NCI-H1092 (cell line): ENCODE data around the gene NEUROD2.

ENCODE experiments used
- DNase-seq: peaks from one replicate; lab custom pipeline; 2025; lab: John Stamatoyannopoulos, UW

Gene NEUROD2

DNA sequence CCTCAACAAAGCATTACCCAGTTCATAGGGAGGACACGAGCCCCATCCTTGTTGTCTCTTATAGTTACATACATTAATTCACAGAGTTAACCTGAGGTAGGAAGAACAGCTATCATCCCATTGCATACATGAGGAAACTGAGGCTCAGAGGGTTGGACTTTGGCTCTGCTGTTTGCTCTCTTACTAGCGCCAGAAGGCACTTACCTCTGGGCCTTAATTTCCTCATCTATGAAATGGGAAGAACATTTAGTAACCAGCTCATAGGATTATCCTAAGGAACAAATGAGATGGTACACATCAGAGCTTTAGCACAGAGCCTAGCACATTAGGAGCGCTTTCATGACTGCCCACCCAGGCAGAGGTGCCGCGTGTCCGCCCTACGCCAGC, 27.6 kb downstream of the NEUROD2 start:
- no peak for DNase-seq

GRCh38 chr17:39579318-39580081, 28.2 kb downstream of the NEUROD2 start:
- DNase-seq = peak; percentile 65

DNA sequence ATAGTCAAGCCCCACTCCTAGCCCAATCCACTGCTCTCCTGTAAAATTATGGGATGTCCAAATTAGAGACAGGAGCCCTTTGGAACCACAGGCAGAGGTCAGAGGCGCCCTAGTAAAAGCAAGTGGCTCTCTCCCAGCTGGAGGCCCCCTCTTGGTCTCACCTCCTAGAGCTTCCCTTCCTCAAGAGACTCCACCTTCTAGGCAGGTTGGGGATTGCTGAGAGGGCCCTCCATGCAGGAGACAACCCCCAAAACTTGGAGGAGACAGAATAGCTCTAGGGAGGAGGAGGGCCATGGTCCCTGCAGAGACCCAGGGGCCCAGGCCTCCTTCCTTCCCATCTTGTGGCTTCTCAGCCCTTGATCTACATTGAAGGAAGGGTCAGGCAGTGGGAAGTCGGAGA, 29.4 kb downstream of the NEUROD2 start:
- DNase-seq = no peak

DNA sequence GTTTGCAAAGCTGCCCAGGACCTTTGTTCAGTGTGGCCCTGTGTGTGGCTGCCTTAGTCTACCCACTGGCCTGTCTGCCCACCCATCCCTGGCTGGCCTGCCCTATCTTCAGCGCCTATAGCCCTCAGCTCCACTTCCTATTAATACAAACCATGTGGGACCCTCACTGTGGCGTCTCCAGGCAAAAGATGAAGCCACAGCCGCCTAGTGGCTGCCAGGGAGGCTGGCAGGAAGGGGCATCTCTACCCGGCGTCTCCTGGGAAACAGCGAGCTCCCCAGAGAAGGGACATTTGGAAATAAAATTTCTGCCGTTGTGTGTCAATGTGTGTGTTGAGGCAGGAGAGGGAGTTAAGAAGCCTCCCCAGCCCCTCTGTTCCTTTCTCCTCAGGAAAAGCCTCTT, 31.5 kb downstream of the NEUROD2 start:
- peak; percentile 34 for DNase-seq

- DNase-seq = peak; percentile 43
Measured at GRCh38 chr17:39573447-39574298, 34.0 kb downstream of the NEUROD2 start.

DNA sequence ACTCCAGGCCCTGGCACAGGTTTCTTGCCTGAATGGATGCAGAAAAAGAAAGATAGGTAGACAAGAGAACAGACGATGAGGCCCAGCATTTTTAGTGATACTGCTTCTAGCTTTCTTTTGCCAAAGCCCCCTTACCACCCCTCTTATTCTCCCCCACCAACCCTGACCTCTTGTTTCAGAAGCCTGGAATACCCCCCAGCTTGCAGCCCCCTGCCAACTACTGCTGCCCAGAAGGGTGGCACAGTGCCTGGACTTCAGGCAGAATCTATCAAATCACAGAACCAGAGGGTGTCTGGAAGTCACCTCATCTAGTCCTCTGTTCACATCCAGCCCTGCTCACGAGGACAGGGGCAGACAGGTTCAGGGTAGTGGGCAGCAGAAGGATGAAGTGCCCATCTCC, 35.6 kb downstream of the NEUROD2 start:
- DNase-seq = no peak

GRCh38 chr17:39569126-39569525, 38.6 kb downstream of the NEUROD2 start:
- no peak for DNase-seq

DNA sequence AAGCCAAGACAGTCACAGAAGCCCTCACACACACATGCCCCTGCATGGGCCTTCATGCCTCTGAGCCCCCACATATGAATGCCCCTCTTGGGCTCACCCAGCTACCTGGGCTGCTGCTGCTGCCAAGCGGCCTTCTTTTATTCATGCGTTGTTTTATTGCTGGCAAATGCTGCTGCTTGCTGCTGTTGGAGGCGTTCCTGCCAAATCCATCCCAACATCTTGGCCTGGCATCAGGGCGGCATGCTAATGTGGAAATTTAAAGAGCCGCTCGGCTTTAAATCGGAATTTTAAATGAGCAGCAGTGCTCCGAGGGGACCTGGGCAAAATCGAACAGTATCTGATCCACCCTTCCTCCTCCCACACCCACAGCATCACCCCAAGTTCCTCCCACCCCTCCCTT, 39.0 kb downstream of the NEUROD2 start:
- no peak for DNase-seq

- DNase-seq = no peak
Measured at GRCh38 chr17:39566094-39566850, 41.4 kb downstream of the NEUROD2 start.

DNA sequence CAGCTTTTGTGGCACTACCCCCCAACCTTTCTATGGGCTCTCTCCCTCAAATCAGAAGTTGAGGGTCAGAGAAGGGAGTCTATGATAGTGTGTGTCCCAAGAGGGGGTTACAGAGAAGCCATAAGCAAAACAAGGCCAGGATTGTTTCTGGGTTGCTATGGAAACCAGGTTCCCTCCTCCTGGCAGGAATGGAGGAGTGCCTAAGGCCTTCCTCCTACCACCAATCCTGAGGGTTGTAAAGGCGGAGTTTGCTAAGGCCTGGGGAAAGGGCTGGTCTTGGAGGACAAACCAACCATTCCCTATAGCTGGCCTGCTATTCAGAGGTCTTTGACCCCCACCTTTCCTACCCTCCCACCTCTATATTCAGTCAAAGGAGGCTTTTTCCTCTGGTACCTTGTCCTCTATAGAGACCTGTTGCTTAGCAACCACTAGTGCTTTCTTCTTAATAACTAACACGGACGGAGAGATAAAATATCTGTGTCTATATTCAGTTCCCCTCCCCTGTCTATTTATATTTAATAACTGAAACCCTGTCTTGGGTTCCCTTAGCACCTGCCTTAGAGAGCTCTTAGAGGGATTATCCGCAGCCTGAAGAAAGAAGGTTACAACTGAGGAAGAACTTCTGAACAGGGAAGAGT, 43.4 kb downstream of the NEUROD2 start:
- DNase-seq = no peak

DNA sequence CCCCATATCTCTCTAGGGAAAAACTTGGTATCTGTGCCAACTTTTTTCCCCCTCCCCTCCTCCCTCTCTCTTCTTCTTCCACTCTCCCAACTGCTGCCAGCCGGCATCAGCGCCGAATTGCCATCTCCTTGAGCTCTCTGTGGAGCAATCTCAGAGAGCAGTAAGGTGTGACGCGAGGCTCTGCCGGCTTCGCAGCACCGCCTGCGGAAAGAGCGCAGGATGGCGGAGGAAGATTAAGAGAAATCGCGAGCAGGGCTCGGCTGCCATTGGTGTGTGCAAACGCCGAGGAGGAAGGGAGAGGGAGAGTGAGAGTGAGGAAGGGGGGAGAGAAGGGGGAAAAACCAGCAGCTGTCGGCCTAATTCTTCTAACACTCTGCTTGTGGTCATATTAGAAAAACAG, 44.2 kb downstream of the NEUROD2 start:
- no peak for DNase-seq

DNA sequence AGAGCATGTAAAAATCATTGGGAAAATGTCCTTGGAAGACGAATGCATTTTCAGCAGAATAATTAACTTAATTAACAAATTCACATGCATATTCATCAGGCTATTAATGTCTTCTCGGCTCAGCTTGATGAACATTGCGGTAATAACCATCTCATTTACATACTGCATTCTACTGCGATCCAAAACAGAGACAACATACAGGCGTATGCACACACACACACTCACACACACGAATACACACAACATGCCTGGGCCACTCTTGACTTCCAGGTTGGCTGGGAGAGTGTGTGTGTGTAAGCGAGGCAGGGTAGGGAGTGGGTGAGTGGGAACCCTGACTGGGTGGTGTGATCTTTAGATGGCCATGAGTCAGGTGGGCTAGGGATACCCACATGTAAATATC, 44.7 kb downstream of the NEUROD2 start:
- DNase-seq = no peak

DNA sequence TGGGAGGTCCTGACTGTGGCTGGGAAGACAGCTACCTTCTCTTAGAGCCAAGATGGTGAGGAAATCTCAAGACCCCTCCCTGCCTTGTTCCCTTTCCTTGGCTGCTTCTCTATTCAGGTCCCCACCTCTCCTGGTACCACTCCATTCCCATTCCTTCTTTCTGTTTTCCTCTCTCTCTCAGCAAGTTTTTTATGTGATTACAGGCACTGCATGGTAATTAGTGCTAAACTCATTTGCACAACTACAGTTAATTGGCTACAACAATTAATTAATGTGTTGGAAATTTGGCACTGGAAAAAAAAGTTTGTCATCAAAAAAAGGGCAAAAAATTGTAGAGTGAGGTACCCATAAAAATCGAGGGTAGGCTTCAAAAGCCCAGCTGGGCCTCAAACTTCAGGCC, 45.3 kb downstream of the NEUROD2 start:
- DNase-seq = no peak

DNA sequence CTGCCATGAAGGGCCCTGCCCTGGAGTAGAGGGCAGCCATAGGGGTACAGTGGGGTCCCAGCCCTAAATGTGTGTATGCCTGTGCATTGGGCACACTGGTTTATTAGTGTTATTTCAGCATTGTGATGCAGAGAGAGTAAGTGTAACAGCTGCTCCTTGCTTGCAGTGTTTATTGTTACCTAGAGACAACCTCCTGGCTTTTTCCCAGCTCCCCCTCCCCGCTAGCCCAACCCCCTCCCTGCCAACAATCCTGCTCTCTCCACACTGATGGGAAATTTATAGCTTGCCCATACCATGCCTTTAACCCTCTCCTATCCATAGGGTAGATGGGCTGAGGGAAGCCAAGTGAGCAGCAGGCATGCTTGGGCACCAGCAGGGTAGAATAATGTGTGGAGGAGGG, 51.3 kb downstream of the NEUROD2 start:
- DNase-seq = no peak

- no peak for DNase-seq
Measured at GRCh38 chr17:39555368-39555767, 52.4 kb downstream of the NEUROD2 start.
